Measurements from ENCODE around the gene SLCO2A1.
"Not testable (repeated sequence)": the region's sequence is repeated elsewhere in the genome, so short reads cannot be mapped to it uniquely, and the experiment has no call there.

SLCO2A1 gene

GRCh38 chr3:134072881-134073582 lies 43.3 kb upstream of the SLCO2A1 start:
- H3K36me3 ChIP-seq (ENCODE audit: insufficient read depth, low read length) = no peaks in the 10 kb centered on the region
- H3K9me3 ChIP-seq (ENCODE audit: insufficient read depth, low read depth, low read length) = no peaks in the 10 kb centered on the region
- H3K27me3 ChIP-seq (ENCODE audit: insufficient read depth, low read length) = no peaks in the 10 kb centered on the region
- no peaks in the 10 kb centered on the region for H3K4me1 ChIP-seq (ENCODE audit: insufficient read depth, low read length)
- no peak overlapping the region for H3K27ac ChIP-seq (ENCODE audit: low read depth, low read length)
- 95% methylated on average over 15 of the region's 15 CpGs for WGBS
- H3K4me3 ChIP-seq (ENCODE audit: low read length) = no peak overlapping the region
- no peak overlapping the region for H3K9ac ChIP-seq (ENCODE audit: low read depth, low read length)

- not testable (repeated sequence) for H3K4me3 ChIP-seq (ENCODE audit: low read length); H3K27ac ChIP-seq (ENCODE audit: low read depth, low read length); H3K27me3 ChIP-seq (ENCODE audit: insufficient read depth, low read length); H3K9me3 ChIP-seq (ENCODE audit: insufficient read depth, low read depth, low read length); H3K9ac ChIP-seq (ENCODE audit: low read depth, low read length); H3K4me1 ChIP-seq (ENCODE audit: insufficient read depth, low read length); H3K36me3 ChIP-seq (ENCODE audit: insufficient read depth, low read length)
- WGBS = 93% methylated on average over 25 of the region's 25 CpGs
Measured at GRCh38 chr3:134070281-134070680, 40.6 kb upstream of the SLCO2A1 start.

- WGBS = 94% methylated on average over 7 of the region's 7 CpGs
- H3K9ac ChIP-seq (ENCODE audit: low read depth, low read length) = no peak overlapping the region
Measured at GRCh38 chr3:134068429-134068828, 38.7 kb upstream of the SLCO2A1 start.

GRCh38 chr3:134067531-134068161 lies 37.9 kb upstream of the SLCO2A1 start:
- Histone ChIP-seq H3K27ac (ENCODE audit: low read depth, low read length) (no peak overlapping the region), H3K9ac (ENCODE audit: low read depth, low read length) (no peak overlapping the region)

More at GRCh38 chr3:134068429-134068828, 38.7 kb upstream of the SLCO2A1 start:
- Histone ChIP-seq H3K4me1 (ENCODE audit: insufficient read depth, low read length) (no peaks in the 10 kb centered on the region), H3K9me3 (ENCODE audit: insufficient read depth, low read depth, low read length) (no peaks in the 10 kb centered on the region), H3K27me3 (ENCODE audit: insufficient read depth, low read length) (no peaks in the 10 kb centered on the region), H3K36me3 (ENCODE audit: insufficient read depth, low read length) (no peaks in the 10 kb centered on the region), H3K4me3 (ENCODE audit: low read length) (no peak overlapping the region), H3K27ac (ENCODE audit: low read depth, low read length) (no peak overlapping the region)

GRCh38 chr3:134066651-134067530 lies 37.2 kb upstream of the SLCO2A1 start:
- Histone ChIP-seq H3K9ac (ENCODE audit: low read depth, low read length) (no peak overlapping the region), H3K27me3 (ENCODE audit: insufficient read depth, low read length) (no peaks in the 10 kb centered on the region), H3K4me3 (ENCODE audit: low read length) (no peak overlapping the region), H3K9me3 (ENCODE audit: insufficient read depth, low read depth, low read length) (no peaks in the 10 kb centered on the region), H3K27ac (ENCODE audit: low read depth, low read length) (no peak overlapping the region), H3K36me3 (ENCODE audit: insufficient read depth, low read length) (no peaks in the 10 kb centered on the region), H3K4me1 (ENCODE audit: insufficient read depth, low read length) (no peaks in the 10 kb centered on the region)
- 86% methylated on average over 7 of the region's 8 CpGs for WGBS

More at GRCh38 chr3:134067531-134068161, 37.9 kb upstream of the SLCO2A1 start:
- Histone ChIP-seq H3K4me1 (ENCODE audit: insufficient read depth, low read length) (no peaks in the 10 kb centered on the region), H3K4me3 (ENCODE audit: low read length) (no peak overlapping the region), H3K36me3 (ENCODE audit: insufficient read depth, low read length) (no peaks in the 10 kb centered on the region), H3K27me3 (ENCODE audit: insufficient read depth, low read length) (no peaks in the 10 kb centered on the region), H3K9me3 (ENCODE audit: insufficient read depth, low read depth, low read length) (no peaks in the 10 kb centered on the region)
- WGBS = 88% methylated on average over 14 of the region's 14 CpGs

GRCh38 chr3:134066158-134066541 lies 36.4 kb upstream of the SLCO2A1 start:
- H3K4me3 ChIP-seq (ENCODE audit: low read length) = no peak overlapping the region
- no peaks in the 10 kb centered on the region for H3K36me3 ChIP-seq (ENCODE audit: insufficient read depth, low read length)
- no peak overlapping the region for H3K9ac ChIP-seq (ENCODE audit: low read depth, low read length)
- no peaks in the 10 kb centered on the region for H3K9me3 ChIP-seq (ENCODE audit: insufficient read depth, low read depth, low read length)
- no peaks in the 10 kb centered on the region for H3K27me3 ChIP-seq (ENCODE audit: insufficient read depth, low read length)
- no peaks in the 10 kb centered on the region for H3K4me1 ChIP-seq (ENCODE audit: insufficient read depth, low read length)
- H3K27ac ChIP-seq (ENCODE audit: low read depth, low read length) = no peak overlapping the region
- WGBS = 83% methylated on average over 7 of the region's 7 CpGs

- no peaks in the 10 kb centered on the region for H3K9me3 ChIP-seq (ENCODE audit: insufficient read depth, low read depth, low read length)
- no peak overlapping the region for H3K9ac ChIP-seq (ENCODE audit: low read depth, low read length)
- H3K4me3 ChIP-seq (ENCODE audit: low read length) = no peak overlapping the region
- H3K27me3 ChIP-seq (ENCODE audit: insufficient read depth, low read length) = no peaks in the 10 kb centered on the region
- no peak overlapping the region for H3K27ac ChIP-seq (ENCODE audit: low read depth, low read length)
- no peaks in the 10 kb centered on the region for H3K36me3 ChIP-seq (ENCODE audit: insufficient read depth, low read length)
- peaks cover 4% of the 10 kb centered on the region; the same call in 1 of the 2 replicates for H3K4me1 ChIP-seq (ENCODE audit: insufficient read depth, low read length)
- 82% methylated on average over 9 of the region's 9 CpGs for WGBS
Measured at GRCh38 chr3:134065252-134066157, 35.8 kb upstream of the SLCO2A1 start.

GRCh38 chr3:134064081-134064480 lies 34.4 kb upstream of the SLCO2A1 start:
- peaks cover 6% of the 10 kb centered on the region; the same call in 1 of the 2 replicates for H3K4me1 ChIP-seq (ENCODE audit: insufficient read depth, low read length)
- H3K27me3 ChIP-seq (ENCODE audit: insufficient read depth, low read length) = no peaks in the 10 kb centered on the region
- 100% methylated on average over 2 of the region's 2 CpGs for WGBS
- H3K9ac ChIP-seq (ENCODE audit: low read depth, low read length) = no peak overlapping the region
- no peak overlapping the region for H3K4me3 ChIP-seq (ENCODE audit: low read length)
- H3K36me3 ChIP-seq (ENCODE audit: insufficient read depth, low read length) = no peaks in the 10 kb centered on the region
- H3K27ac ChIP-seq (ENCODE audit: low read depth, low read length) = no peak overlapping the region
- H3K9me3 ChIP-seq (ENCODE audit: insufficient read depth, low read depth, low read length) = no peaks in the 10 kb centered on the region

- Histone ChIP-seq H3K27me3 (ENCODE audit: insufficient read depth, low read length) (no peaks in the 10 kb centered on the region), H3K4me1 (ENCODE audit: insufficient read depth, low read length) (peaks cover 8% of the 10 kb centered on the region; the same call in 1 of the 2 replicates), H3K27ac (ENCODE audit: low read depth, low read length) (no peak overlapping the region), H3K36me3 (ENCODE audit: insufficient read depth, low read length) (no peaks in the 10 kb centered on the region), H3K9ac (ENCODE audit: low read depth, low read length) (no peak overlapping the region), H3K4me3 (ENCODE audit: low read length) (no peak overlapping the region), H3K9me3 (ENCODE audit: insufficient read depth, low read depth, low read length) (no peaks in the 10 kb centered on the region)
- 82% methylated on average over 7 of the region's 7 CpGs for WGBS
Measured at GRCh38 chr3:134061401-134061800, 31.7 kb upstream of the SLCO2A1 start.

- Histone ChIP-seq H3K4me3 (ENCODE audit: low read length) (no peak overlapping the region), H3K27ac (ENCODE audit: low read depth, low read length) (no peak overlapping the region), H3K9me3 (ENCODE audit: insufficient read depth, low read depth, low read length) (no peaks in the 10 kb centered on the region), H3K27me3 (ENCODE audit: insufficient read depth, low read length) (no peaks in the 10 kb centered on the region), H3K4me1 (ENCODE audit: insufficient read depth, low read length) (peaks cover 8% of the 10 kb centered on the region; the same call in 1 of the 2 replicates), H3K36me3 (ENCODE audit: insufficient read depth, low read length) (no peaks in the 10 kb centered on the region), H3K9ac (ENCODE audit: low read depth, low read length) (no peak overlapping the region)
- WGBS = 84% methylated on average over 10 of the region's 10 CpGs
Measured at GRCh38 chr3:134060561-134061385, 31.0 kb upstream of the SLCO2A1 start.

All from HUES64 (cell line).